Measurements from ENCODE around the gene SYT8.

- TF ChIP-seq EP300 (conservative IDR thresholded peaks at IDR 0.05; ENCODE audit: poor library complexity, severe bottlenecking) (no peak), CTCF (IDR thresholded peaks at IDR 0.05; ENCODE audit: poor library complexity, severe bottlenecking) (no peak), REST (IDR thresholded peaks at IDR 0.05; ENCODE audit: borderline replicate concordance) (no peak), MXI1 (conservative IDR thresholded peaks at IDR 0.05; ENCODE audit: poor library complexity, severe bottlenecking) (no peak), EZH2 (IDR thresholded peaks at IDR 0.05; ENCODE audit: borderline replicate concordance, insufficient read depth, low read length, poor library complexity, severe bottlenecking) (no peak), SMC3 (conservative IDR thresholded peaks at IDR 0.05; ENCODE audit: poor library complexity) (no peak), RAD21 (conservative IDR thresholded peaks at IDR 0.05) (no peak)
Observed at GRCh38 chr11:1854949-1855885, 20.4 kb downstream of the SYT8 start.

All from neural cell (in vitro differentiated cells).